Activated CD4-positive, alpha-beta T cell treated with anti-CD3 and anti-CD28 coated beads for 1 hour (primary cell): ENCODE measurements around the gene GABRB3.

ENCODE experiments used
- DNase-seq: peaks from one replicate; pipeline ENCODE4 v3.0.0-alpha.2; 2020

GABRB3 gene

GRCh38 chr15:26772154-26773066, at the start of gene GABRB3:
Gene GABRB3, minus strand, starts transcription at chr15:26773066.
- no peak for DNase-seq

DNA sequence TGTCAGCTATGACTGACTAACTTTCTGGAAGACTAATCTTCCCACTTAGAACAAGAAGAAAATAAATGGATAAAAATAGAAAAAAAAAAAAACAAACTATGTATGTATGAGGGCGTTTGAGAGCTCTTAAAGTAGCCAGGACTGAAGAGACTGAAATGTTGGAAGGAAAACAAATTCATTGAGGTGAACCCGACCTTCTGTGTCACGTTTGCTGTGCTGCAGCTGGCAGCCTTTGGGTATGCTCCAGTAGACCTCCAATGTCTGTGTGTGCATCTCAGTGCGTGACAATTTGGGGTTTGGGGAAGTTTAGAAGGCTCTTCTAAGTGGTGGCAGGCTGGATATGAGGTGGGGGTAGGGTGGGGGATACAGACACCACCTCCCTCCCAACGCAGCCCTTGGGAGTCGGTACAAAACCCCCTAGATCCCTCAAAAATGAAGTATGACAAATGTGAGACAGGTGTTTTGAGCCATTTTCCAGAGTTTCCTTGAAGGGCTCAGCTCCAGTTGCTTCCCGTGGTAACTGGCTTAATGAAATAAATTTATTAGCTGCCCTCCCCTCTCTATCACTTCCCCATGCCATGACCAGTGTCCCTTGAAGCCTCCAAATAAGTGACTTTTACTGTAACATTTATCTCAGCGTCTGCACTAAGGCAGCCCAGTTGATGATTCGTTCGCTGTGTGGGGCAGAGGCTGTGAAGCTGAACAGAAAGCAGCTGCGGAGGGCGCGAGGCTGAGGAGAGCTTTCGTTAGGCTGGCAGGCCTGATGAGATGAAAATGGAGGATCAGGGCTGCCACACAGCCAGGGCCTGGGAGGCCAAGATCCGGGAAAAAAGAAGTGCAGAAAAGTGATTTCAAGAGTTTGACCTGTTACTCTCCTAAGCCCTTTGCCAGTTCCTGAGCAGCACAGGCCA, 34.9 kb upstream of the GABRB3 start:
- DNase-seq = no peak

DNA sequence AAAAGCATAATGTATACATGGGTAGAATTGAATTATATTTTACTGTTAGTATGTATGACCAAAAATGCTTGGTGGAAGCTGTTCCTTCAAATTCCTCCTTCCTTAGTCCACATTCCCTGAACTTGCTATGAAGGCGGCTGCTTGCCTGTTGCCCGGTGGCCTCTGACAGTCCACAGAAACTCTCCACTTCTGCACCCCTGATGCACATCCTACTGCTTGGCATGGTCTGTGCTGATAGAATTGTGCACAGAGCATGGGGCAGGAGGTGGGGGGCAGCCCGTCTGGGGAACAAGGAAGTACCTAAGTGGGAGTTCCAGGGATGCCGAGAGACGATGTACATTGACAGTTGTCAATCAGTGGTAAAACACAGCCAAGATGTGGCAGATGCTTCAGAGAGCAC, 33.7 kb upstream of the GABRB3 start:
- DNase-seq = no peak

DNA sequence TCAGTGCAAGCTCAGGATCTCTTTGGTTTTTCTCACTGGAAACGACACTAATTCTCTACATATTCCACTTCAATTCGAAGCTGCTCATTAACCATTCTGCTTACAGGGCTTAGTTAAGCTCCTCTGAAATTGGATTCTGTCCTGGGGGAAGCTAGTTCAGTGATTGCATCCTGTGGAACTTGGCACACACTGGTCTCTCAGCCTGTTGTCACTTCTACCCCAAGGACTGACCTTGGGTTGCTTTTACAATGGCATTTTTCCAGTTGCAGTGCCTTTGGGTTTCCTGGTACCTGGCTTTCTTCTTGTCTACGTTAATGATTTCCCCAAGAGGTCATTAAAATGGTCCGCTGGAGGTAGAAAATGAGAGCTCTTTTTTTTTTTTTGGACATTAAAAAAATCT, 33.3 kb upstream of the GABRB3 start:
- no peak for DNase-seq

- no peak for DNase-seq
Observed at GRCh38 chr15:26805470-26805869, 32.6 kb upstream of the GABRB3 start.

DNA sequence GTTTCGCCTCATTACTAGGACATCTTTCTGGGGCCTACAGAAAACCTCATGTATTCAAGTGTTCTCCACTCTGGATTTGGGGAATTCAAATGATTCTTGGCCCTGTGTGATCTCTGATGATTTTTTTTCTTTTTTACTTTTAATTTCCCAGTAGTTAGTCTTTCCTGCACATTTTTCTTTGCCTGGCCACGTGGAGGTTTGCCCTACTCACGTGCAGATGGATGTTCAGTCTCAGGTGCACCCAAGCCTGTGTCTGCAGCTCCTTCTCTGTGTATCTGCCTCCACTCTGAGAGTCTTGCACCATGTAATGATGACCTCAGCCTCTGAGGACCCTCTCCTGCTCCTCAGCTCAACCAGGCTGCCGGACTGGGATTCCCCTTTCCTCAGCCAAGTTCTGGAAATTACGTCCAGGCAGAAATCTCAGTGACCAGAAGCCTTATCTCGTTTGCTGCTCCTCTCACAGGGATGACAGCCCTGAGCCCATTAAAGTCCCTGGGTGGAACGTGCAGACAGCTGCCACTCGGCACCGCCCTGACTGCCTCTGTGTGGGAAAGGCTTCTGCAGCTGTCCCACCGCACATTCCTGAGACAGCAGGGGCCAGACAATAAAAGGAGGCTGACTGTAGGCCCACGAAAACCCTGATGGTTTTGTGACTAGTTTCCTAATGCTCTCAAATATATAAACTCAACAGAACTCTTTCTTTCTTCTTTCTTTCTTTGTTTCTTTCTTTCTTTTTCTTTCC, 31.4 kb upstream of the GABRB3 start:
- DNase-seq = no peak

DNA sequence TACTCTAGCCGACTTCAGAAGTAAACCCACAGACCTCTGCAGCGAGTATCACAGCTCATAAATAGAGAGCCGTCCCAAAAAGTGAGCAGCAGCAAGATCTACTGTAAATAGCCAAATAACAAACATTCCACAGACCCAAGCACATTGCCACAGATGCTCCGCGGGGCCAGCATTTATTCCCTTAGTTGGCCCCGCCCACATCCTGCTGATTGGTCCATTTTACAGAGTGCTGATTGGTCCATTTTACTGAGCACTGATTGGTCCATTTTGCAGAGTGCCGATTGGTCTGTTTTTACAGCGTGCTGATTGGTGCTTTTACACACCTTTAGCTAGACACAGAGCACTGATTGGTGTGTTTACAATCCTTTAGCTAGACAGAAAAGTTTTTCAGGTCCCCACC, 17.3 kb upstream of the GABRB3 start:
- DNase-seq = no peak

DNA sequence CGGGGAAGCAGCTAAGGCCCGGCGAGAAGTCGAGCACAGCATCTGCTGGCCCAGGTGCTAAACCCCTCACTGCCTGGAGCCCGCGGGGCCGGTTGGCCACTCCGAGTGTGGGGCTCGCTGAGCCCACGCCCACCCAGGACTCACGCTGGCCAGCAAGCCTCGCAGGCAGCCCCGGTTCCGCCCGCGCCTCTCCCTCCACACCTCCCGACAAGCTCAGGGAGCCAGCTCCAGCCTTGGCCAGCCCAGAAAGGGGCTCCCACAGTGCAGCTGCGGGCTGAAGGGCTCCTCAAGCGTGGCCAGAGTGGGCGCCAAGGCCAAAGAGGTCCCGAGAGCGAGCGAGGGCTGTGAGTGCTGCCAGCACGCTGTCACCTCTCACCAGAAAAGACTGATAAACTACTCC, 8.9 kb upstream of the GABRB3 start:
- DNase-seq = no peak

DNA sequence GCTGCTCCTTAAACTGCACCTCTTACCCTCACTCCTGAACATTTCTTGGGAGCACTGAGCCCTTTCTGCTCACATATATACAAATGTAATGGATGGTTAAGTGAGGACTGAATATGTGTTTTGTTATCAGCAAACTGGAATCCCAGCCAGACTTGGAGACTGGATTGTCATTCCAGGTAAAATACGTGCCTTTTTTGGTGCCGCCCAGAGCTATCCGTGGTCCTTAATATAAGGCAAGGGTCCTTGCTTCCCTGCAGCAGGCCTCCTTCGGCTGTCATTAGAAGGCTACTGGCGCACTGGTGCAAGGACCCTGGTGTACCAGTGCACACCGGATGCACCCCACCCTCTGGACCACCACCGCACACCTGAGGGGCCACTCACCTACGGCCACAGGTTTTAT, 1.1 kb upstream of the GABRB3 start:
- DNase-seq = no peak

GRCh38 chr15:26773067-26773877, 406 bp upstream of the GABRB3 start:
- DNase-seq = no peak

- no peak for DNase-seq
Observed at GRCh38 chr15:26771578-26772153, 1.2 kb downstream of the GABRB3 start.

DNA sequence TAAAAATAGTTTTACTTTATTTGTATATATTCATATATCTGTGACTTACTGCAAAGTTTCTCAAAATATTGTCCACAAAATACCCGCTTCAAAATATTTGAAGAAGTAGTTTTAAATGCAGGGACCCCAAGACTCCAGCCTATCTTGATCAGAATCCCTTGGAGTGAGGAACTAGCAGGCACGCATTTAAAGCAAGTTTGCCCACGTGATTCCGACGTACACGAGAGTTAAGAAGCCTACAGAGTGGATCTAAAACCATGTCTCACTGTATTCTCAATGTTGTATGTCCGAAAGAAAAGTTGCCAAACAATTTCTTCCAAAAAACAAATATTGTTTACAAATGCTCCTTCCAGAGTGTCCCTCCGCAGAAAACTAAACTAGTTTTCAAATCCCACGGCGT, 1.7 kb downstream of the GABRB3 start:
- DNase-seq = no peak

DNA sequence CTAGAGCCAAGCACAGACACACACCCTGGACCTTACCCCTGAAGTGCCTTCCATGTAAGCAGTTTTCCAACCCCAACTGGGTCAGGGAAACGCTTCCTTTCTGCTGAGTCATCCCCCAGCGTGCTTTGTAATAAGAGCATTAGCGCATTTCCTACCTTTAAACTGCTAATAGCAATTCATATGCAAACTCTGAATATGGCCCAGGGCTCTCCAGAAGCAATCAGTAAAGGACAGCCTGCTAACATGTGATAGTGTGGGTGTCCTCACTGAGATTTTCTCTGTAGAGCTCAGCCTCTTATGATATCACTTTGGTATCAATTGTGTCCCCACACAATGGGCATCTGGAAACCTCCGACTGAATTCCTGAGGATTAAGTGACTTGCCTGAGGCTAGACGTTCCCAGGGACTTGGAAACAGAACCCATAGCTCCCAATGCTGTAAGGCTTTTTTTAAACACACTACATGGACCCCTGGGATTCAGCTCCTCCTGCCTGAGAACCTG, 5.6 kb downstream of the GABRB3 start:
- no peak for DNase-seq

- no peak for DNase-seq
Observed at GRCh38 chr15:26766262-26766661, 6.6 kb downstream of the GABRB3 start.

DNA sequence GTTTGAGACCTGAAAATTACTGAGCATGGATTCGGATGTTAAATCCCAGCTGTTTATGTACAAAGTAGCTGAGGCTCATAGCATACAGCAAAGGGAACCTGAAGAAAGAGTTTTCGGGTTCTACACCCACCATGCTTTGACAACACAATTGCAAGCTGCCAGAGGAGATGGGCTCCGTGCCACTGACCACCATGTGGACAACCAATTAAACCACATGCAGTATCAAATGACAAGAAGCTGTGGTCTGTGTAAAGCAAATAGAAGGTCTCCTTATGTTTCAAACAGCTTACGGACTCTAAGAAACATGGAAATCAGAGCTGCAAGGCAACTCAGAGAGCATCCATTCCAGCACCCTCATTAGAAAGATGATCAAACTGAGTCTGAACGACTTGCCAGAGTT, 12.9 kb downstream of the GABRB3 start:
- DNase-seq = no peak

DNA sequence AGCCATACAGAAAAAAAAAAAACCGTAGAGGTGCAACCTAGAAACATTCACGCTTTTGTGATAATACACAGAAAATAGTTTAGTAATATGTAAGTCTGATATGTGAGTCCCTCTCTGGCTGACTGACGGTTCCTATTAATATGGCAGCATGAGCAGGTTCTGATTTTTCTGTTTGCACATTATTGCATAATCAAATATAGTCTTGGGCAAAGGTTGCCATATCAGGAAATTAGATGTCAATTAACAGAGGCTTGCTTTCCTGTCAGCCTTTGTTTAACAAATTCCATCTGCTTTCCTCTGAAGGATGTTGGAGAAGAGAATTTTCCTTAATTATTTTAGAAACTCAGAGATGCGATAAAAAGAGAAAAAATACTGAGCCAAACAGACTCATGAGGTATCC, 14.8 kb downstream of the GABRB3 start:
- DNase-seq = no peak

- no peak for DNase-seq
Observed at GRCh38 chr15:26757141-26757540, 15.7 kb downstream of the GABRB3 start.

GRCh38 chr15:26744894-26745293, 28.0 kb downstream of the GABRB3 start:
- DNase-seq = no peak

- DNase-seq = no peak
Observed at GRCh38 chr15:26739791-26740190, 33.1 kb downstream of the GABRB3 start.

DNA sequence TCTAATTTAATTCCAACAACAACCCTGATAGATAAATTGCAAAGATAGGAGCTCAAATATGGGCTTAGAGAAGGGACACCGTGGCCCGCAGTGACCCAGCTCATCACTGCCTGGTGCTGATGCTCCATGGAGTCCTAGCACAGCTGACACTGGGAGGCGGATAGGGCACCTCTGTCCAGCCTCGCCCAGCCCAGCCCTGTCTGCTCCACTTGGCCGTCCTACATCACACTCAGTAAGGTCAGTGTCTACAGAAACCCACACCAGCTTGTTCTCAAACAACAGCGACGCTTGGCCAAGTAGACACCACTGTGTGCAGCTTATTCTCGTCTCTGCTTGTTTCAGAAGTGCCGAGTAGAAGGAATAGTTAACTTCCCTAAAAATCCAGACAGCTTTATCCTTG, 33.9 kb downstream of the GABRB3 start:
- DNase-seq = no peak

GRCh38 chr15:26736502-26737248, 36.2 kb downstream of the GABRB3 start:
- DNase-seq = no peak
